HG03039 (cell line): ENCODE results near the gene PHYHIPL.
"Not testable (repeated sequence)": the region's sequence is repeated elsewhere in the genome, so short reads cannot be mapped to it uniquely, and the experiment has no call there.

Source experiments
- ATAC-seq: cut with Tn5 transposase; IDR thresholded peaks from one replicate; pipeline ENCODE4 v1.9.1; 2021; ENCODE audit warnings: mild to moderate bottlenecking, moderate library complexity; ENCODE audit not compliant: unreplicated experiment

The PHYHIPL gene

DNA sequence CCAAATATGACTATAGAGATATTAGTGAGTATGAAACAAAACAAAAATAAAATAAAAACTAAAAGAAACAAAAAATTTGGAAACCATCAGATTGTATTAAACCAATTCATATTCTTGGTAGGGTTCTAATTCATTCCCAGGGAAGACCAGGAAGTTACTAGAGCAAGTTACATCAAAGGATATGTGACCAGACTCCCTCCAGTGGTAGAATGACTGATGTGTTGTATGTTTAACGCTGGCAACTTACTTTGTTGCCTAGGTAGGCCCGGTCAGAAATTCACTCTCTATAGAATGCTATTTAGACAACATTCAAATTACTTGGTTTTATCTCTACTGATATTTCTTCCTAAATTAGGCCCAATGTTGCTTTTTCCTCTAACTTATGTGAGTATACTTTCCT, 5.2 kb downstream of the PHYHIPL start:
- peak; percentile 54 for ATAC-seq

DNA sequence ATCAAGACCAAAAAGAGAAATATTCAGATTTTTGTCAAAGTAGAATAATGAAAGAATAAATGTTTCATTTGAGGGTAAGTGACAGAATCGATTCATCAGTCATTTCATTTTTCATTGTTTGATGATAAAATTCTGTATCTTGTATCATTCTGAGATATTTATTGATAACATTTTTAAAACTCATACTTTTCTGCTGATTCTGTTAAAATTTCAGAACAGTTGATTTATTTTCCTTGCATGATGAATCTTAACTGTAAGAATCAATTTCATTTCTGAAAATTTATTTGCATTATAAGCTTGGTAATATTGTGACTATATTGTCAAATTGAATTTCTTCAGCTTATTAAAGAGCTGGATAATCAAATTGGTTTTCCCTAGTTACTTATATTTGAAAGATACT, 13.9 kb downstream of the PHYHIPL start:
- ATAC-seq: no peak

DNA sequence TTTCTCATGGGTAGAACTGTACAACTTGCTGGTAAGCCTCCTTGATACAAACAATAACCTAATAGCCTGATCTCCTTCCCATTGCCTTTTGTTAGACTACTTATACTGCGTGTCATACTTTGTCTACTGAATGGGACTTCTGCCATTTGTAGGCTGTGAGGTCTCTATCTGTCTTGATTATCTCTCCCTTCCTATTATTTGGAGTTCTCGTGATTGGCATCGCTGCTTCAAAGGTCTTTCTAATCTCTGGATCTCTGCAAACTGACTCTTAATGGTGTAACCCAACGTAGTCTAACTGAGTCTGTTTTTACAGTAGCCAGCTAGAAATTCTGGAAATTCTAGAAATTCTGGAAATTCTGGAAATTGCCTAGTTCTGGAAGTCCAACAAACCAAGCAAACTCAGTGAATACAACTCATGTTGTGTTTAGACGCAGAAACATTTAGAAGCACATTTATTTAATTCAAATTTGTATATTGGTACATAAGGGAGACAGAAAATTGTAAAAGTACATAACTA, 29.8 kb downstream of the PHYHIPL start:
- ATAC-seq: no peak

DNA sequence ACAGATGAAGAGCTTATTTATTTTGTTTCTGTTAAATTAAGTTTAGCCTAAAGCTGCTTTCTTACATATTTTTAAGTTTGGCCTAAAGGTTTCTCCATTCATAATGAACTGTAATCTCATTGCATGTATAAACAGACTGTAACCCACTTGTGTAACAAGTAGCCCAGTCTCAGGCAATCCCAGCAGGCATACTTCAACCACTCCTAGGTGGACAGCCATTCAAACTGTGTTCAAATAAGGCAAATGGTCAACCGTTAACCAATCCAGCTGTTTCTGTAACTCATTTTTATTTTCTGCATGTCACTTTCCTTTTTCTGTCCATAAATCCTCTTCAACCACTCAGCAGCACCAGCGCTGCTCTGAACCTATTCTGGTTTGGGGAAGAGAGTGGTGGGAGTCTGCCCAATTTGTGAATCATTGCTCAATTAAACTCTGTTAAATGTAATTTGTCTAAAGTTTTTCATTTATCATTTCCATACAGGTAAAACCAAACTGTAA, 35.9 kb downstream of the PHYHIPL start:
- ATAC-seq: no peak

DNA sequence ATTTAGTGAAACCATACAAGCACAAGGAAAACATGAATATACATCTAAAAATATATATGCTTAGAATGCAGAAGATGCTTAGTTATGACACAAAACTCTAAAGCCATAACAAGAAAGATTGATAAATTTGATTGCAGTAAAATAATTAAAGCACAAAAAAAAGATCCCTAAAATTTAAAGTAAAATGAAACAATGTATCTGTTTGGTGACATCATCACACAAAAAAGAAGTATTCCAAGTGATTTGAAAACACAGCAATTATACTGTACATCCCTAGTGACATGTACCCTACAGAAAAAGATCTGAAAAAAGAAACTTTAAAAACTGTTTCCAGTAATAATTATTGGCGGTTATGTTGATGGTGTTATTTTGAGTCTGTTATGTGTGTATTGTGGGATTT, 37.7 kb downstream of the PHYHIPL start:
- ATAC-seq: no peak

DNA sequence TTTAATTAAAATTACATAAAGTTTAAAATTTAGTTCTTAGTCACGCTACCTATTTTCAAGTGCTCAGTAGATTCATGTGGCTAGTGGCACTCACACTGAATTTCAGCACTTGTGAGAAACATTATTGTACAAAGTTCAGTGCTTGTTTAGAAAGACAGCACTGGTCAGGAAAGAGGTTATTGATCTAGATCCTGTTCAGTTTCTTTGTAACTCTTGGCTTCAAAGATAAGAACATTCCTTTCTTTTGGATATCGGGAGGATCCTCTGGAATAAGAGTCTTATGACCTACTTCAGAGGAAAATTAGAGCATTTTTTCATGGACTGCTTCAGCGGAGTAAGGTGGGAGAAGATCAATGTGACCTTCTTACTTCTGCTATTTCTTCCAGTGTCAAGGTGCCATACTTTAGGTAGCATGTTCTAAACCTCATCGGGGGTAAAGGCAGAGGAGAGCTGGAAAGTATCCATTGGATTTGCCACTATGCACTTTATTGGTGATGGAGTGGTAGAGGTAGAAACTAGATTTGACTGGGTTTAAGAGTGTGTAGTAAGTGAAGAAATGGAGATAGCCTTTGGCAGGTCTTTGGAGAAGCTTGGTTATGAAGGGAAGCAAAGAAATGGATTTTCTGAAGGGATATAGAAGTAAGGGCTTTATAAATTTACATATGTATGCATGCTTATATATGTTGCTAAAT, 39.9 kb downstream of the PHYHIPL start:
- no peak for ATAC-seq

DNA sequence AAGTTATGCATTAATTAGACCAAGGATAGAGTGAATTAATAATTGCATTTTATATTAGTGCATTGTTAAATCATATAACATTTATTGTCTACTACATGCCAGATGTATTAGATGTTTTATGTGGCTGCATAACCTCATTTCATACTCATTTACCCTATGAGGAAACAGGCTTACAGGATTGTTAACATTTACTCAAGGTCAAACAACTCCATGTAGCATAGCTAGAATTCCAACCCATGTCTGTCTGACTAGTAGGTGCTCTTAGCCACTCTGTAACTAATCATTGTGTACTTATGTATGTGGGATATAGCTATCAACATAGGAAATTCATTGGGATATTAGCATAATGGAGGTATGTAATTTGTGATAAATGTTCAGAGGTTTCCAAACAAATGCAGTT, 46.3 kb downstream of the PHYHIPL start:
- no peak for ATAC-seq

DNA sequence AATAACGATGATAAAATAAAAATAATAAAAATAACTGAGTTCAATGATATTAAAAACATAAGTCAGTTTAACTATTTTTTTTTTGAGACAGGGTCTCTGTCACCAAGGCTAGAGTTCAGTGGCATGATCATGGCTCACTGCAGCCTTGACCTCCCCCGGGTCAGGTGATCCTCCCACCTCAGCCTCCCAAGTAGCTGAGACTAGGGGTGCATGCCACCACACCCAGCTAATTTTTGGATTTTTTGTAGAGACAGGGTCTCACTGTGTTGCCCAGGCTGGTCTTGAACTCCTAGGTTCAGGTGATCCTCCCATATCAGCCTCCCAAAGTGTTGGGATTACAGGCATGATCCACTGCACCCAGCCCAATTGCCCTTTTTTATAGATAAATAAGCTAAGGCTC, 47.2 kb downstream of the PHYHIPL start:
- ATAC-seq: not testable (repeated sequence)

DNA sequence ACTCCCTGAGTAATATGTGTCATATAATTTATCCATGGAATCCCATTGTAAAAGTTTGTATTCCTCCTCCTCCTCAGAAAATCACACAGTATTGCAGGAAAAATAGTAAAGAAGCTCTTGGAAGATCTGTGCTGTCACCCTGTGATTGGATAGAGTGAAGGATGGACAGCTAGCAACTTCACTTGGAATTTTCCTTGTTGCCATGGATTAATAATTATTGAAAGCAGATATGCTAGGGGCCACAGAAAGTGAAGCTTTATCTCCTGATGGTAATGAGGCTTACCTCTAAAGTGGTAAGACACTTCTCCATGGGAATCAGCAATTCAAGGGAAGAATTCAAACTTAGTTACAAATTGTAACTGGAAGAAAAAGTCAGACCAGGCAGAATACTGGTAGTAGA, 48.8 kb downstream of the PHYHIPL start:
- no peak for ATAC-seq

DNA sequence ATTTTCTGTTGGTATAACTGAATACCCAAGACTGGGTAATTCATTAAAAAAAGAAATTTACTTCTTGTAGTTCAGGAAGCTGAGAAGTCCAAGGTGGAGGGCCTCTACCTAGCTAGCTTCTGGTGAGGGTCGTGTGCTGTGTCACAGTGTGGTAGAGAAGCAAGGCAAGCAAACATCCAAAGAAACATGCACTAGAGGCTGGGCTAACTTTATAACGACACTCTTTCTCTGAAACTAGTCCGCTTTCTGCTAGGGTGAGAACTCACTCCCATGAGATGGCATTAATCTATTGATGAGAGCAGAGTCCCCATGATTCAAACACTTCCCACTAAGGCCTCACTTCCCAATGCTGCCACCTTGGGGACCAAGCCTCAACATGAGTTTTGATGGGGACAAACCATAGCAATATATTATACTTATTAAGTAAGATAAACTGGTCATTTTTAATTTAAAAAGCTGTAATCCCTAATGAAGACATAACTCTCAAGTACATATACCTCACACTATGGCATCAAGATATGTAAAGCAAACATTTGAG, 50.8 kb downstream of the PHYHIPL start:
- ATAC-seq: no peak

DNA sequence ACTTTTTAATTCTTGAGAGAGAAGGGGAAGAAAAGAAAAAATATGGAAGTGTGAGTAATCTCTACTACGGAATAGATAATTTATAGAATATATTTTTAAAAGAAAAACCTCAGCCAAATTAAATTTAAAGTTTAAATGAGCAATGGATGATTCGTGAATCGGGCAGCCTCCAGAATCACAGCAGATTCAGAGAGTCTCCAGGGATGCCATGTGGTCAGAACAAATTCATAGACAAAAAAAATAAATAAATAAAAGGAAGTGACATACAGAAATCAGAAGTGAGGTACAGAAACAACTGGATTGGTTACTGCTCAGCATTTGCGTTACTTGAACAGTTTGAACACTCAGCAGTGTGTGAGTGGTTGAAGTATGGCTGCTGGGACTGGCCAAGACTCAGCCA, 53.0 kb downstream of the PHYHIPL start:
- ATAC-seq: no peak

DNA sequence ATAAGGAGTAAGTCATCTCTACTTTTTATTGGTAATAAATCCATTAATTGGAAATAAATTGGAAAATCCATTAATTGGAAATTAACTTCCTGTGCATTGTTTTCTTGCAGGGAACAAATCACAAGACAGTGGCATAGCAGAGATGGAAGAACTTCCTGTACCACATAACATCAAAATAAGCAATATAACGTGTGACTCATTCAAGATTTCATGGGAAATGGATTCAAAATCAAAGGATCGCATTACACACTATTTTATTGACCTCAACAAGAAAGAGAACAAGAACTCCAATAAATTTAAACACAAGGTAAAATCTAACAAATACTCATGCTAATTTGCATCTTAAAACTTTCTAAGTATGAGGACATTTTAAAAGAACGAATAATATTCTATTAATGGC, 57.8 kb downstream of the PHYHIPL start:
- ATAC-seq: no peak

DNA sequence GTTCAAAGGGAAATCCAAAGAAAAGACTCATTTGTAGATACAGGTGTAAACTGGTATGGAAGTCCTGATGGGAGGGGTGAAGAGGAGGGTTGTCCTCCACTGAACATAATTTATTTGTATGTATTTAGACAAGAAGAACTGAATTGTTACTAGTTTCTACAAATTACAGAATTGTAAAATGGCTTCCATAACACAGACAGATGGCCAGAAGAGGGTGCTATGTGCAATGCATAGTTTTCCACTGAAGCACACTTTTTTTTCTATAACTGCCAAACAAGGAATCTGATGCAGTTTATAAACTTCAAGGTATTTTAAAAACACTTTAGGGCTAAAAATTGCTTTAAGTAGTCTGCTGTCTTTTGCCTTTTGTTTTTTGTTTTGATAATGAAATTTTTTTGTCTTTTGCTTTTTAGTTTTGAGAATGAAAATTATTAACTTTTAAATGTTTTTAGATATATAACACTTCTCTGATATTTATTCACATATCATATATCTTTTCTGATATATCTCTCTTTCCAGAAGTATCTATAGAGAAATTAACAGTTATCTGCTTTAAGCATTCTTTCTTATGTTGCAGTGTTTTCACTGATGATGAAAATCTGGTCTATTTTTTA, 58.5 kb downstream of the PHYHIPL start:
- ATAC-seq: no peak

DNA sequence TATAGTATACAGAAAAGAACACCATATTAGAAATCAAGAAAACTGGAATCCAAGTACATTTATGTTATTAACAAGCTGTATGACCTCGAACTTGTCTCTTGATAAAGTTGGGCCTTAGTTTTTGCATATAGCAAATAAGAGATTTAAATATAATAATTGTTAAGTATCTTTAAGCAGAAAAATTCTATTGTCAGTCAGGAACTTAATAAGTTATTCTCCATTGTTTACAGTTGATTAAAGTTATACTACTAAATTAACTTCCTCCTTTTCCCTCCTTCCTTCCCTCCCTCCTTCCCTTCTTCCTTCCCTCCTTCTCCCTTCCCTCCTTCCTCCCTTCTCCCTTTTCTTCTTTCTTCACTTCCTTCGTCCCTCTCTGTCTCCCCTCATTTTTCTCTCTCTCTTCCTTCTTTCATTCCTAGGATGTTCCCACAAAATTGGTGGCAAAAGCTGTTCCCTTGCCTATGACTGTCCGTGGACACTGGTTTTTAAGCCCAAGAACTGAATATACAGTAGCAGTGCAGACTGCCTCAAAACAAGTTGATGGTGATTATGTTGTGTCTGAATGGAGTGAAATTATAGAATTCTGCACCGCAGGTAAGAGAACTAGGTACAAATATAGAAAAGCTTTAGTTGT, 59.7 kb downstream of the PHYHIPL start:
- no peak for ATAC-seq

DNA sequence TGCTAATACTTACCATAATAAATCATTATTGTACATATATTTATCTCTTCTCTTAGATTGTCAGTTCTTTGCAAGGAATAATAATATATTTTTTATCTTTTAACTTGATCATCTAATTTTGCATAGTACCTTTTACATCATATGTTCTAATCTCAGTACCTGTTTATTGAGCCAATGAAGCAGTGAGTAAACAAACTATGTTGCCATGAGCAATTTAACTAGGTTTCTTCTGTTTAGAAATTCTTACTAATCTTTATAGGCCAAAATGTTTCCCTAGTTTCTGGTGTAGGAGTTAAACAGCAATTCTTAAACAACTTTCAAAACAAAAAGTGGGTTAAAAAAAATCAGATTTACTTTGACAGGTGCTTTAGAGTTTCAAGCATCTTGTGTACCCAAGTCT, 61.3 kb downstream of the PHYHIPL start:
- no peak for ATAC-seq

DNA sequence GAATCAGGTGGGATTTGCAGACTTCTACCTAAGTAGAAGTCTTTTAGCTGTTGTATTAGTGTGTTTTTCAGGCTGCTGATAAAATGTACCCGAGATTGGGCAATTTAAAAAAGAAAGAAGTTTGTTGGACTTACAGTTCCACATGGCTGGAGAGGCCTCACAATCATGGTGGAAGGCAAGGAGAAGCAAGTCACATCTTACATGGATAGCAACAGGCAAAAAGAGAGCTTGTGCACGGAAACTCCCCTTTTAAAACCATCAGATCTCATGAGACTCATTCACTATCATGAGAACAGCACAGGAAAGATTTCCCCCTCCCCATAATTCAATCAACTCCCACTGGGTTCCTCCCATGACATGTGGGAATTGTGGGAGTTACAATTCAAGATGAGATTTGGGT, 62.7 kb downstream of the PHYHIPL start:
- not testable (repeated sequence) for ATAC-seq

DNA sequence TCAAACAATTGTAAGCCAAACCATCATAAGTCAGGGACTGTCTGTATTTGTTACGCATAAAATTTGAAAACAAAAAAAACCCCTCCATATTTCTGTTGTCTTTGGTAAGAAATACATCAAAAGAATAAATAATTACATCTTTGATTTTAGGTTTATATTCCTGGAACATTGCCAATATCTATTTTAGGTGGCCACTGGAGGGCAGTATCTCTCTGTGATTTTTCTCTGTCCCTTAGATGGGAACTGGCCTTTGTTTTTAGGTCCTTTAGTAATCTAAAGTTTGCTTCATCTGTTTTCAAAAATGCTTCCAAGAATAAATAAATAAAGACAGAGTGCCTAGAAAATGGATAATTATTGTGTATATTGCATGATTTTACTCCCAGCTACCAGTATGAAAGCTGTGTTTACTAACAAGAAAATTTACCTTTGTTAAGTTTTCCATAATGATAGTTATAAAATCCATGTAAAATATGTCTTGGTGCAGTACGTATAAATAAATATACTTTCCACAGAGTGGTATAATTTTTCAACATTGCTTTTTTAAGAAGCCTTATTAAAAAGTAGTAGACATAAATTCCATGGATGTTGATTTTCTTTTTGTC, 64.2 kb downstream of the PHYHIPL start:
- ATAC-seq: no peak

DNA sequence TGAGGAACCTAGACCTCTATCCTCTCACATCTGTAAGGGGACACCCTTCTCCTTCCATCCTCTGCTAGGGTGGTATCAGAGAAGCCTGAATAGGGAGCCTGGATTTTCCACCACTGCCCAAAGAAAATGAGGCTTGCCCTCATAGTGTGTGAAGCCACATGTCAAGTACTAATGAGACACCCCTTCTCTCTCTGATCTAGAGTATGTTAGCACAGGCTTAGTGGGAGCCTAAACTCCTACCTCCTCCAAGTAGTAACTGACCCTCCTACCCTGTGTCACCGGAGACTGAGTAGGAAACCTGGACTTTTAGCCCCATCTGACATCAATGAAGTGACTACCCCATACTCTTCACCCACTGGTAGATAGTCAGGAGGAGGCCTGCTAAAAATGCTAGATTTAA, 65.6 kb downstream of the PHYHIPL start:
- no peak for ATAC-seq

DNA sequence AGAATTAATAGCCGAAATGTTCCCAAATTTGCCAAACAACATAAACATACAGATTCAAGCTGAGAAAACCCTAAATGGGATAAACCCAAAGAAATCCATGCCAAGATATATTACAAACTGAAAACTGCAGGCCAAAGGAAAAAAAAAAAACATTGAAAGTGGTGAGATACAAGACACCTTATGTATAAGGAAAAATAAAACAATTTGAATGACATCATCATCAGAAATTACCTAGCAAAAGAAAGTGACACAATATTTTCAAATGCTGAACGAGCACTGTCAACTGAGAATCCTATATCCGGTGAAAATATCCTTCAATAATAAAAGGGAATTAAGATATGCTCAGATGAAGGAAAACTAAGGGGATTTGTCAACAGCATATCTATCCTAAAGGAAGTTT, 66.5 kb downstream of the PHYHIPL start:
- no peak for ATAC-seq

DNA sequence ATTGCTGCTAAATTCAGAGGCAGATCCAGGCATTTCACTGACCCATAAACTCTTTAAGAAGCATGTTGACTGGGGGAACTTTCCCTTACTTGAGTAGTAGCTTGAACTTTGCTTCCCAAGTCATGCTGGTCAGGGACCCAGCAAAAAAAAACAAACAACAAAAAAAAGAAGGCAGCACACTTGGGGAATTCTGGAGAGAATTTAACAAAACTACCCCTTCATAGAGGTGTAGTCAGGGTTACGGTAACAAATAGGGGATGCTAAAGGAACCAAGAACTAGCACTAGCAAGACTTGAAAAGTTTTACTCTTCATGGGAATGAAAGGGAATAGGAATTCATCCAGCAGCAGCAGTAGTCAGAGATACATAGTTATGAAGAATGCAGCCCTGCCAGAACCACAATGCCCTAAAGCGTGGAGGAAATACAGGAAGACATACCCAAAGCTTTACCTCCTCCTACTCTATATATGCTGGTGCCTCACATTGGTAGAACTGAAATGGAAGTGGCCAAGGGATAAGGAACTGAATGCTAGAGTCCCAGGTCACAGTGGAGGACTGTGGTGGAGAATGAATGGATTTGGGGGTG, 67.3 kb downstream of the PHYHIPL start:
- ATAC-seq: no peak

DNA sequence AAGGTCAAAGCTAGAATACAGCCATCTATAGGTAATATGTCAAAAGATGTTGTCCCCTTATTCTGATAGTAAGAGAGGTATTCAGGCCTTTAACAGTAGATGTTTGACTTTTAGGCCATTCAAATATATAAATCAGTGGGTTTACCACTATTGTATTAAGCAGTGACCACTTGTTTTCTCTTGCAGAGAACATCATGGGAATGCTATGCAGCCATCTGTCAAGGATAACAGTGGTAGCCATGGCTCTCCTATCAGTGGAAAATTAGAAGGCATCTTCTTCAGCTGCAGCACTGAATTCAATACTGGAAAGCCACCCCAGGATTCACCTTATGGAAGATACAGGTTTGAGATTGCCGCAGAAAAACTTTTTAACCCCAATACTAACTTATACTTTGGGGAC, 68.4 kb downstream of the PHYHIPL start:
- no peak for ATAC-seq
